H9 (cell line): ENCODE results near the gene KIF23. TPM values are rescaled to one million over a fixed set of nuclear protein-coding genes. Genes with fewer than 3 reads are reported as not detected.

Experiments
- DNase-seq: peaks from one replicate; pipeline ENCODE4 v3.0.0-alpha.2; 2017
- H2AFZ ChIP-seq: one replicate; pipeline ENCODE4 v1.6.1; 2013; ENCODE audit warnings: mild to moderate bottlenecking, low read length, control low read depth, moderate library complexity
- H2AK5ac ChIP-seq: 2 replicates; pipeline ENCODE4 v1.6.1; 2013; ENCODE audit warnings: low read length, control low read depth, mixed read lengths; ENCODE audit not compliant: insufficient read length
- H2BK120ac ChIP-seq: one replicate; pipeline ENCODE4 v1.6.1; 2013; ENCODE audit warnings: low read depth, mild to moderate bottlenecking, low read length, control low read depth, inconsistent platforms; ENCODE audit not compliant: poor library complexity, severe bottlenecking
- H2BK12ac ChIP-seq: 2 replicates; pipeline ENCODE4 v1.6.1; 2013; ENCODE audit warnings: low read length, control low read depth, mixed read lengths, low read depth; ENCODE audit not compliant: insufficient read length
- H2BK15ac ChIP-seq: 2 replicates; pipeline ENCODE4 v1.6.1; 2013; ENCODE audit warnings: low read depth, low read length, control low read depth
- H2BK20ac ChIP-seq: one replicate; pipeline ENCODE4 v1.6.1; 2013; ENCODE audit warnings: low read depth, mild to moderate bottlenecking, low read length, control low read depth, inconsistent platforms; ENCODE audit not compliant: poor library complexity, severe bottlenecking
- H2BK5ac ChIP-seq: 2 replicates; pipeline ENCODE4 v1.6.1; 2013; ENCODE audit warnings: low read length, control low read depth, mixed read lengths; ENCODE audit not compliant: insufficient read length
- H3K14ac ChIP-seq: 2 replicates; pipeline ENCODE4 v1.6.1; 2013; ENCODE audit warnings: low read length, control low read depth; ENCODE audit not compliant: insufficient read depth
- H3K18ac ChIP-seq: 2 replicates; pipeline ENCODE4 v1.6.1; 2013; ENCODE audit warnings: low read depth, mild to moderate bottlenecking, mixed read lengths, low read length, control low read depth; ENCODE audit not compliant: insufficient read length
- H3K23ac ChIP-seq: 2 replicates; pipeline ENCODE4 v1.6.1; 2013; ENCODE audit warnings: low read length, control low read depth, mixed read lengths, low read depth; ENCODE audit not compliant: insufficient read length
- H3K23me2 ChIP-seq: 2 replicates; pipeline ENCODE4 v1.6.1; 2013; ENCODE audit warnings: low read depth, mild to moderate bottlenecking, mixed read lengths, low read length, control low read depth; ENCODE audit not compliant: insufficient read length, poor library complexity, severe bottlenecking
- H3K27ac ChIP-seq: 2 replicates; pipeline ENCODE4 v1.5.1; 2013; ENCODE audit warnings: low read length, control low read depth, mixed read lengths, low read depth; ENCODE audit not compliant: insufficient read length
- H3K27me3 ChIP-seq: 2 replicates; pipeline ENCODE4 v1.6.1; 2013; ENCODE audit warnings: low read length, control low read depth, inconsistent platforms; ENCODE audit not compliant: insufficient read depth
- H3K4ac ChIP-seq: 2 replicates; pipeline ENCODE4 v1.6.1; 2013; ENCODE audit warnings: low read depth, mild to moderate bottlenecking, control low read depth, inconsistent platforms, low read length, moderate library complexity
- H3K4me1 ChIP-seq: 2 replicates; pipeline ENCODE4 v1.6.1; 2013; ENCODE audit warnings: low read length, control low read depth, inconsistent platforms; ENCODE audit not compliant: insufficient read depth
- H3K4me2 ChIP-seq: 2 replicates; pipeline ENCODE4 v1.6.1; 2013; ENCODE audit warnings: low read length, control low read depth, mixed read lengths; ENCODE audit not compliant: insufficient read length, insufficient read depth
- H3K56ac ChIP-seq: 2 replicates; pipeline ENCODE4 v1.6.1; 2013; ENCODE audit warnings: low read depth, mild to moderate bottlenecking, mixed read lengths, low read length, control low read depth; ENCODE audit not compliant: insufficient read length
- H3K79me1 ChIP-seq: 2 replicates; pipeline ENCODE4 v1.6.1; 2013; ENCODE audit warnings: low read depth, mild to moderate bottlenecking, moderate library complexity, low read length, control low read depth, inconsistent platforms; ENCODE audit not compliant: insufficient read depth, poor library complexity, severe bottlenecking
- H3K79me2 ChIP-seq: 2 replicates; pipeline ENCODE4 v1.6.1; 2013; ENCODE audit warnings: low read length, control low read depth, inconsistent platforms; ENCODE audit not compliant: insufficient read depth
- H3K9ac ChIP-seq: 2 replicates; pipeline ENCODE4 v1.6.1; 2013; ENCODE audit warnings: low read length, control low read depth, mixed read lengths; ENCODE audit not compliant: insufficient read length; ENCODE audit errors: extremely low read depth
- H3K9me3 ChIP-seq: one replicate; pipeline ENCODE4 v1.6.1; 2013; ENCODE audit warnings: low read depth, low read length, inconsistent platforms; ENCODE audit not compliant: control insufficient read depth
- H3T11ph ChIP-seq: one replicate; pipeline ENCODE4 v1.6.1; 2013; ENCODE audit warnings: mild to moderate bottlenecking, low read length, control low read depth, inconsistent platforms
- H4K20me1 ChIP-seq: one replicate; pipeline ENCODE4 v1.6.1; 2013; ENCODE audit not compliant: control insufficient read depth, insufficient read length, insufficient read depth
- H4K5ac ChIP-seq: 2 replicates; pipeline ENCODE4 v1.6.1; 2013; ENCODE audit warnings: low read depth, mild to moderate bottlenecking, mixed read lengths, low read length, control low read depth; ENCODE audit not compliant: insufficient read length
- H4K8ac ChIP-seq: replicated peaks from 2 replicates; pipeline ENCODE4 v1.6.1; 2013; ENCODE audit warnings: low read length, control low read depth, mixed read lengths, low read depth; ENCODE audit not compliant: insufficient read length
- H4K91ac ChIP-seq: 2 replicates; pipeline ENCODE4 v1.6.1; 2013; ENCODE audit warnings: low read depth, mild to moderate bottlenecking, moderate library complexity, mixed read lengths, low read length, control low read depth; ENCODE audit not compliant: insufficient read length
- H3K27ac Mint-ChIP-seq, 3 experiments: 2 replicates in 2 of 3; 3 replicates in 1 of 3; pipeline ENCODE4 v1.8.0; 2020 to 2021; ENCODE audit warnings: mixed read lengths in 3 of 3, mild to moderate bottlenecking in 1 of 3, moderate library complexity in 1 of 3
- H3K27me3 Mint-ChIP-seq: 2 replicates; pipeline ENCODE4 v1.8.0; 2021; ENCODE audit warnings: low read depth, mild to moderate bottlenecking, moderate library complexity, mixed read lengths
- H3K36me3 Mint-ChIP-seq, 3 experiments: 2 replicates in 2 of 3; 3 replicates in 1 of 3; pipeline ENCODE4 v1.8.0; 2020 to 2021; ENCODE audit warnings: low read depth in 3 of 3, mixed read lengths in 3 of 3; ENCODE audit not compliant: insufficient read depth in 1 of 3
- H3K4me1 Mint-ChIP-seq, 2 experiments: 2 replicates each; pipeline ENCODE4 v1.8.0; 2020; ENCODE audit warnings: mixed read lengths in 2 of 2
- H3K4me3 Mint-ChIP-seq, 2 experiments: 2 replicates in 1 of 2; 3 replicates in 1 of 2; pipeline ENCODE4 v1.8.0; 2020 to 2021; ENCODE audit warnings: mild to moderate bottlenecking in 2 of 2, mixed read lengths in 2 of 2, moderate library complexity in 1 of 2
- H3K9me3 Mint-ChIP-seq, 2 experiments: 2 replicates in 1 of 2; 3 replicates in 1 of 2; pipeline ENCODE4 v1.8.0; 2020; ENCODE audit warnings: mild to moderate bottlenecking in 2 of 2, mixed read lengths in 2 of 2, moderate library complexity in 1 of 2
- CTCF ChIP-seq: fragments of 200-600 bp; sonication (generic); conservative IDR thresholded peaks from 3 replicates; pipeline ENCODE4 v1.8.0; 2021; ENCODE audit warnings: antibody characterized with exemption, mild to moderate bottlenecking
- WGBS: extraction: QIAGEN DNeasy Blood & Tissue Kit; methylation state at CpG from one replicate; pipeline ENCODE4 v1.1.7; 2013; ENCODE audit warnings: missing lambda C conversion rate, low lambda C conversion rate, mixed read lengths; ENCODE audit not compliant: insufficient read length; ENCODE audit errors: extremely low coverage; 5-methylcytosine and 5-hydroxymethylcytosine counted together
- total RNA-seq: library from RNA; stranded (reverse); gene quantifications from 2 replicates; pipeline ENCODE4 v1.2.1, GENCODE V29; 2021

Gene KIF23
- total RNA-seq, 1 experiment from 2014 or later = 55.4 TPM

DNA sequence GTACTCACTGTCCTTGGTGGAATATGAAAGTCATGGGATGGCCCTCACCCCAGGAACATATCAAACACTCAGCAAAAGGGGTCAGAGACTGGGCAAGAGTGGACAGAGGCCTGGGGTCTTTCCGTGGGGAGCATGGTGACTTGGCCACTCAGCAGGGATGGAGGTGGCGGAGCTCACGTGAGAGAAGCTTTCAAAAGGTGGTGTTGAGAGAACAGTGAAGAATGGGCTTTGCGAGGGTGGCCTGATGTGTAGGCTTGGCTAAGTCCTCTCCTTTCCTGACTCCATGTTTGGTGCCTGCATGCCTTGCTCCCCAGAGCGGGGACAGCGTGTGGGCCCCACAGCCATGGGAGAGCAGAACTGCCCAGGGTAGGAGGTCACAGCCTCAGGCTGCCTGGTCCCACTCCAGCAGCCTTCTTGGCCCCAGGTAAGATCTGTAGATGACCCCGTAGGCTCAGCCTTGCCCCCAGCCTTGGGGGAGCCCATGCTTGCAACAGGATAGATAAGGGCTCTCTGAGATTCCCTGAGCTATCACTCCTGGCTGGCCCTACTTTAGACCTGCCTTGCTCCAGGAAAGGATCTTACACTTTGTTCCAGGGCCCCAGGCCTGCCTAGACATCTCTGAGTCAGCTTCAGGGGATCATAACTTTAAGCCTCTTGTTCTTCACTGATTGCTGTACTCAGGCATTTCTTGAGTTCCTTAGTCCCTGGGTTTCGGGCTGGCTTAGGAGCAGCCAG, 55.5 kb downstream of the KIF23 start:
- Mint-ChIP-seq H3K4me3 (no peak overlapping the region), H3K4me1 (peaks cover 6 to 7% of the 10 kb centered on the region in 2 experiments; a peak in 3 of 4 replicates), H3K27ac (peak overlapping the region in 1 of 3 experiments; percentile 76; a peak in 1 of 7 replicates), H3K9me3 (no peaks in the 10 kb centered on the region), H3K27me3 (no peaks in the 10 kb centered on the region), H3K36me3 (no peaks in the 10 kb centered on the region; a peak in 1 of 7 replicates)
- no peak for DNase-seq
- Histone ChIP-seq H3K23me2 (no peaks in the 10 kb centered on the region), H4K20me1 (no peaks in the 10 kb centered on the region), H2BK120ac (no peak overlapping the region), H2BK5ac (no peak overlapping the region), H3K79me2 (no peaks in the 10 kb centered on the region), H3K14ac (no peak overlapping the region), H2BK15ac (no peak overlapping the region), H3K79me1 (no peaks in the 10 kb centered on the region), H3K4ac (no peak overlapping the region), H4K5ac (no peak overlapping the region), H3T11ph (no peak overlapping the region), H3K9ac (no peak overlapping the region), H3K23ac (no peak overlapping the region), H2BK20ac (no peak overlapping the region), H4K8ac (no peak overlapping the region), H3K56ac (no peak overlapping the region), H3K27ac (no peak overlapping the region), H3K9me3 (no peaks in the 10 kb centered on the region), H3K27me3 (no peaks in the 10 kb centered on the region), H3K4me2 (no peak overlapping the region), H2BK12ac (no peak overlapping the region), H3K18ac (no peak overlapping the region), H2AK5ac (no peak overlapping the region), H3K4me1 (no peaks in the 10 kb centered on the region), H2AFZ (no peak overlapping the region), H4K91ac (no peak overlapping the region)
- TF ChIP-seq CTCF = no peak
- no CpG with 5 or more reads among the region's 8 CpGs for WGBS
